HepG2 (cell line): ENCODE data around the gene COQ8B. TPM values are rescaled to one million over a fixed set of nuclear protein-coding genes. Genes with fewer than 3 reads are reported as not detected.

Experiments used
- ARNTL ChIP-seq: sonication (generic); formaldehyde crosslinking; IDR thresholded peaks from 2 replicates; pipeline ENCODE4 v1.4.0; 2020; ENCODE audit warnings: mild to moderate bottlenecking, missing genetic modification reagents
- FLYWCH1 ChIP-seq: sonication (generic); formaldehyde crosslinking; IDR thresholded peaks from 2 replicates; pipeline ENCODE4 v1.8.1; 2023; ENCODE audit warnings: mild to moderate bottlenecking, missing genetic modification reagents
- IKZF5 ChIP-seq: IDR thresholded peaks from 2 replicates; pipeline ENCODE4 v1.6.1; 2018; ENCODE audit warnings: missing genetic modification reagents, mild to moderate bottlenecking, missing compliant biosample characterization
- MXI1 ChIP-seq: IDR thresholded peaks from 3 replicates; pipeline ENCODE4 v1.6.1; 2012; ENCODE audit warnings: low read depth, low read length, inconsistent platforms, borderline replicate concordance
- NFE2L2 ChIP-seq: fragments of 150-350 bp; IDR thresholded peaks from 2 replicates; pipeline ENCODE4 v1.6.1; 2014; ENCODE audit warnings: low read length
- PLSCR1 ChIP-seq: sonication (generic); formaldehyde crosslinking; IDR thresholded peaks from 2 replicates; pipeline ENCODE4 v1.5.0; 2020; ENCODE audit warnings: missing genetic modification reagents, mild to moderate bottlenecking, borderline replicate concordance
- POGZ ChIP-seq: sonication (generic); formaldehyde crosslinking; IDR thresholded peaks from 2 replicates; pipeline ENCODE4 v1.4.0; 2020; ENCODE audit warnings: mild to moderate bottlenecking, missing genetic modification reagents
- RNF2 ChIP-seq: fragments of 450-650 bp; conservative IDR thresholded peaks from 2 replicates; pipeline ENCODE4 v1.6.1; 2016; ENCODE audit warnings: low read depth
- SIX4 ChIP-seq: sonication (generic); formaldehyde crosslinking; IDR thresholded peaks from 2 replicates; pipeline ENCODE4 v1.4.0; 2020; ENCODE audit warnings: missing genetic modification reagents
- TFDP1 ChIP-seq: IDR thresholded peaks from 2 replicates; pipeline ENCODE4 v1.6.1; 2016; ENCODE audit warnings: missing compliant biosample characterization, missing genetic modification reagents, borderline replicate concordance
- ZBTB39 ChIP-seq: sonication (generic); formaldehyde crosslinking; IDR thresholded peaks from 2 replicates; pipeline ENCODE4 v1.5.0; 2020; ENCODE audit warnings: missing genetic modification reagents
- ZNF792 ChIP-seq: IDR thresholded peaks from 2 replicates; pipeline ENCODE4 v1.6.1; 2016
- ZSCAN29 ChIP-seq: sonication (generic); formaldehyde crosslinking; conservative IDR thresholded peaks from 2 replicates; pipeline ENCODE4 v1.4.0; 2020; ENCODE audit warnings: mild to moderate bottlenecking, missing genetic modification reagents
- polyA plus RNA-seq, 8 experiments: library from polyadenylated mRNA; depleted of rRNA in 3 of 8; stranded (reverse) in 7 of 8; unstranded in 1 of 8; fragments of >200 nt; fragmentation: Illumina TruSeq in 4 of 8; extraction: Trizol in 4 of 8; gene quantifications; 2 replicates each; pipeline versions ENCODE4 v1.2.1 to v1.2.3, GENCODE V29; 2011 to 2016; ENCODE audit warnings: low read depth in 4 of 8, missing spikeins in 1 of 8, mixed read lengths in 1 of 8; ENCODE audit not compliant: insufficient read depth in 1 of 8
- total RNA-seq, 5 experiments: library from RNA; depleted of rRNA; stranded (reverse); fragments of >200 nt; fragmentation: Illumina TruSeq; extraction: Trizol; gene quantifications; 2 replicates each; pipeline ENCODE4 v1.2.3, GENCODE V29; 2016; ENCODE audit warnings: low read depth in 1 of 5
- TF ChIP-seq, protein P1 (sequence below): IDR thresholded peaks from 2 replicates; pipeline ENCODE4 v1.6.1; 2016; ENCODE audit warnings: low read depth, missing genetic modification reagents, missing compliant biosample characterization
- TF ChIP-seq, protein P2 (sequence below): sonication (generic); formaldehyde crosslinking; IDR thresholded peaks from 2 replicates; pipeline ENCODE4 v1.4.0; 2020; ENCODE audit warnings: missing genetic modification reagents
- TF ChIP-seq, protein P3 (sequence below): sonication (generic); formaldehyde crosslinking; IDR thresholded peaks from 2 replicates; pipeline ENCODE4 v1.8.0; 2022; ENCODE audit warnings: mild to moderate bottlenecking, missing genetic modification reagents

COQ8B gene
- total and polyA plus RNA-seq, 2 of the 13 experiments (the other 11 are each of a cell fraction or from before 2014, with no cell fraction given): 12.3 to 17.2 TPM

DNA sequence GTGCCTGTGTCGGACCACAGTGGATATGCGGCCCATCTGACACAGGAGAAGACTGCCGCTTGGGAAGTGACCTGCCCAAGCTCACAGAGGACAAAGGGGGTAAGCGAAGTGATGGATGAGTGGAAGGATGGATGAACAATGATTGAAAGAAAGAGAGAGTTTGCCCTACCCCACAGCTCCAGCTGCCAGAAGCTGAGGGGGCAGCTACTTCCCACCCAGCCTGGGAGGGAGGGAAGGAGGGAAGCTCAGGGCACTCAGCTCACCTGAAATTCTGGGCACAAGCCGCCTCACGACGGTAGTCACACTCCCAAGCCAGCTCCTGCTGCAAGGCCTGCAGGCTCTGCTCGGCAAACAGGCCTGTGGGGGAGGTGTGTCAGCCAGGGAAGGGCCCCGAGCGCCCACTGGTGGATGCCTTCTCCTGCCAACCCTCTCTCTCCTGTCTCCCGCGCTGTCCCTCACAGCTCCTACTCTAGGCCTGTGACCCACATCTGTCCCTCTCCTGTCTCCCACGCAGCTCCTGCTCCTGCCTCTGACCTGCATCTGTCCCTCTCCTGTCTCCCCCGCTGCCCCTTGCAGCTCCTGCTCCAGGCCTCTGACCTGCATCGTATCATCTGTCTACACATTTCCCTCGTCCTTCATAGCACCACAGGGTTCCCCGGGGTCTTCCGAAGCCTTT is 14.2 kb downstream of the COQ8B start (continued):
- TF ChIP-seq, protein P1, sequence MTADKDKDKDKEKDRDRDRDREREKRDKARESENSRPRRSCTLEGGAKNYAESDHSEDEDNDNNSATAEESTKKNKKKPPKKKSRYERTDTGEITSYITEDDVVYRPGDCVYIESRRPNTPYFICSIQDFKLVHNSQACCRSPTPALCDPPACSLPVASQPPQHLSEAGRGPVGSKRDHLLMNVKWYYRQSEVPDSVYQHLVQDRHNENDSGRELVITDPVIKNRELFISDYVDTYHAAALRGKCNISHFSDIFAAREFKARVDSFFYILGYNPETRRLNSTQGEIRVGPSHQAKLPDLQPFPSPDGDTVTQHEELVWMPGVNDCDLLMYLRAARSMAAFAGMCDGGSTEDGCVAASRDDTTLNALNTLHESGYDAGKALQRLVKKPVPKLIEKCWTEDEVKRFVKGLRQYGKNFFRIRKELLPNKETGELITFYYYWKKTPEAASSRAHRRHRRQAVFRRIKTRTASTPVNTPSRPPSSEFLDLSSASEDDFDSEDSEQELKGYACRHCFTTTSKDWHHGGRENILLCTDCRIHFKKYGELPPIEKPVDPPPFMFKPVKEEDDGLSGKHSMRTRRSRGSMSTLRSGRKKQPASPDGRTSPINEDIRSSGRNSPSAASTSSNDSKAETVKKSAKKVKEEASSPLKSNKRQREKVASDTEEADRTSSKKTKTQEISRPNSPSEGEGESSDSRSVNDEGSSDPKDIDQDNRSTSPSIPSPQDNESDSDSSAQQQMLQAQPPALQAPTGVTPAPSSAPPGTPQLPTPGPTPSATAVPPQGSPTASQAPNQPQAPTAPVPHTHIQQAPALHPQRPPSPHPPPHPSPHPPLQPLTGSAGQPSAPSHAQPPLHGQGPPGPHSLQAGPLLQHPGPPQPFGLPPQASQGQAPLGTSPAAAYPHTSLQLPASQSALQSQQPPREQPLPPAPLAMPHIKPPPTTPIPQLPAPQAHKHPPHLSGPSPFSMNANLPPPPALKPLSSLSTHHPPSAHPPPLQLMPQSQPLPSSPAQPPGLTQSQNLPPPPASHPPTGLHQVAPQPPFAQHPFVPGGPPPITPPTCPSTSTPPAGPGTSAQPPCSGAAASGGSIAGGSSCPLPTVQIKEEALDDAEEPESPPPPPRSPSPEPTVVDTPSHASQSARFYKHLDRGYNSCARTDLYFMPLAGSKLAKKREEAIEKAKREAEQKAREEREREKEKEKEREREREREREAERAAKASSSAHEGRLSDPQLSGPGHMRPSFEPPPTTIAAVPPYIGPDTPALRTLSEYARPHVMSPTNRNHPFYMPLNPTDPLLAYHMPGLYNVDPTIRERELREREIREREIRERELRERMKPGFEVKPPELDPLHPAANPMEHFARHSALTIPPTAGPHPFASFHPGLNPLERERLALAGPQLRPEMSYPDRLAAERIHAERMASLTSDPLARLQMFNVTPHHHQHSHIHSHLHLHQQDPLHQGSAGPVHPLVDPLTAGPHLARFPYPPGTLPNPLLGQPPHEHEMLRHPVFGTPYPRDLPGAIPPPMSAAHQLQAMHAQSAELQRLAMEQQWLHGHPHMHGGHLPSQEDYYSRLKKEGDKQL (CRISPR knock-in tag): no peak
- TF ChIP-seq, protein P2, sequence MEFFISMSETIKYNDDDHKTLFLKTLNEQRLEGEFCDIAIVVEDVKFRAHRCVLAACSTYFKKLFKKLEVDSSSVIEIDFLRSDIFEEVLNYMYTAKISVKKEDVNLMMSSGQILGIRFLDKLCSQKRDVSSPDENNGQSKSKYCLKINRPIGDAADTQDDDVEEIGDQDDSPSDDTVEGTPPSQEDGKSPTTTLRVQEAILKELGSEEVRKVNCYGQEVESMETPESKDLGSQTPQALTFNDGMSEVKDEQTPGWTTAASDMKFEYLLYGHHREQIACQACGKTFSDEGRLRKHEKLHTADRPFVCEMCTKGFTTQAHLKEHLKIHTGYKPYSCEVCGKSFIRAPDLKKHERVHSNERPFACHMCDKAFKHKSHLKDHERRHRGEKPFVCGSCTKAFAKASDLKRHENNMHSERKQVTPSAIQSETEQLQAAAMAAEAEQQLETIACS (CRISPR knock-in tag): no peak
- TF ChIP-seq ZSCAN29 (CRISPR knock-in tag) (no peak), MXI1 (peak; percentile 26; the same call in 1 of the 3 replicates), ARNTL (CRISPR knock-in tag) (no peak), RNF2 (no peak), TFDP1 (no peak), FLYWCH1 (CRISPR knock-in tag) (no peak), NFE2L2 (no peak), ZBTB39 (CRISPR knock-in tag) (no peak), ZNF792 (CRISPR knock-in tag) (no peak), IKZF5 (CRISPR knock-in tag) (no peak), PLSCR1 (CRISPR knock-in tag) (no peak), SIX4 (CRISPR knock-in tag) (no peak), POGZ (CRISPR knock-in tag) (no peak)
- TF ChIP-seq, protein P3, sequence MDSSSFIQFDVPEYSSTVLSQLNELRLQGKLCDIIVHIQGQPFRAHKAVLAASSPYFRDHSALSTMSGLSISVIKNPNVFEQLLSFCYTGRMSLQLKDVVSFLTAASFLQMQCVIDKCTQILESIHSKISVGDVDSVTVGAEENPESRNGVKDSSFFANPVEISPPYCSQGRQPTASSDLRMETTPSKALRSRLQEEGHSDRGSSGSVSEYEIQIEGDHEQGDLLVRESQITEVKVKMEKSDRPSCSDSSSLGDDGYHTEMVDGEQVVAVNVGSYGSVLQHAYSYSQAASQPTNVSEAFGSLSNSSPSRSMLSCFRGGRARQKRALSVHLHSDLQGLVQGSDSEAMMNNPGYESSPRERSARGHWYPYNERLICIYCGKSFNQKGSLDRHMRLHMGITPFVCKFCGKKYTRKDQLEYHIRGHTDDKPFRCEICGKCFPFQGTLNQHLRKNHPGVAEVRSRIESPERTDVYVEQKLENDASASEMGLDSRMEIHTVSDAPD: no peak
